GM21786 (cell line): ENCODE data around the gene GPR108.

Source experiments
- ATAC-seq: cut with Tn5 transposase; IDR thresholded peaks from one replicate; pipeline ENCODE4 v1.9.1; 2021; ENCODE audit not compliant: unreplicated experiment

The GPR108 gene

GRCh38 chr19:6682607-6683128 is 54.7 kb downstream of the GPR108 start:
- no peak for ATAC-seq

GRCh38 chr19:6680141-6680540 is 57.2 kb downstream of the GPR108 start:
- ATAC-seq, result no peak
